NB4 (cell line): ENCODE data around the gene CD47.

ENCODE experiments used
- MYC ChIP-seq: IDR thresholded peaks from 2 replicates; pipeline ENCODE4 v1.6.1; 2011; ENCODE audit warnings: low read depth, low read length
- POLR2A ChIP-seq: IDR thresholded peaks from 2 replicates; pipeline ENCODE4 v1.6.1; 2011; ENCODE audit warnings: mild to moderate bottlenecking; ENCODE audit not compliant: insufficient read length; ENCODE audit errors: extremely low read depth
- TF ChIP-seq, protein P1 (sequence below): IDR thresholded peaks from one replicate; pipeline ENCODE4 v1.5.1; 2012; ENCODE audit warnings: low read depth, low read length

DNA sequence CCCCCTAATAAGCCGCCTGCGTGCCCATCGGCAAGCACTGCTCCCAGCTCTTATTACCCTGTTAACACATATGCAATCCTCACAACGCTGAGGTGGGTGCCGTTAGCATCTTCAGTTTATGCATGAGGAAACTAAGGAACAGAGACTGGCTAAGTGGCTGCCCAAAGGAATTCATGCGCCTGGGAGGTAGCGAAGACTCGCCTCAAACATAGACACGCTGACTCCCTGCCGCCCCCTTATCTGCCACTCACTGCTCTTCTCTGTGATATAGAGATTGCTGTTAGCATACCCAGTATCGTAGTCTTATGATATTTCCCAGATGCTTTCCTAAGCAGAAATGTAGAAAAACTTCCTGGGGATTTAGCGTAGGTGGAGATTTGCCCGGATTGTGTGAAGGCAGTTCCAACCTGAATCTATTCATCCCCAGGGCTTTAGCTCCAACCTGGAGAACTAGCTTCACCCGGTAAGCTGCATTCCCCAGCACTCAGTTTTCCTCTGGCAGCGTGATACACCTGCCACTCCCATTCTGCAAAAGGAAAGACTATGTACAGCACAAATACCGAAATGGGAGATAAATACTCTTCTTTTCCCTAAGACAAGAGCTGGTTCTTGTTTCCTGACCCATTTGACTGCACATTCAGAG, 23.7 kb upstream of the CD47 start:
- TF ChIP-seq, protein P1, sequence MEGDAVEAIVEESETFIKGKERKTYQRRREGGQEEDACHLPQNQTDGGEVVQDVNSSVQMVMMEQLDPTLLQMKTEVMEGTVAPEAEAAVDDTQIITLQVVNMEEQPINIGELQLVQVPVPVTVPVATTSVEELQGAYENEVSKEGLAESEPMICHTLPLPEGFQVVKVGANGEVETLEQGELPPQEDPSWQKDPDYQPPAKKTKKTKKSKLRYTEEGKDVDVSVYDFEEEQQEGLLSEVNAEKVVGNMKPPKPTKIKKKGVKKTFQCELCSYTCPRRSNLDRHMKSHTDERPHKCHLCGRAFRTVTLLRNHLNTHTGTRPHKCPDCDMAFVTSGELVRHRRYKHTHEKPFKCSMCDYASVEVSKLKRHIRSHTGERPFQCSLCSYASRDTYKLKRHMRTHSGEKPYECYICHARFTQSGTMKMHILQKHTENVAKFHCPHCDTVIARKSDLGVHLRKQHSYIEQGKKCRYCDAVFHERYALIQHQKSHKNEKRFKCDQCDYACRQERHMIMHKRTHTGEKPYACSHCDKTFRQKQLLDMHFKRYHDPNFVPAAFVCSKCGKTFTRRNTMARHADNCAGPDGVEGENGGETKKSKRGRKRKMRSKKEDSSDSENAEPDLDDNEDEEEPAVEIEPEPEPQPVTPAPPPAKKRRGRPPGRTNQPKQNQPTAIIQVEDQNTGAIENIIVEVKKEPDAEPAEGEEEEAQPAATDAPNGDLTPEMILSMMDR, result no peak
- TF ChIP-seq POLR2A, result no peak
- no peak for TF ChIP-seq MYC
